GM19455 (cell line): ENCODE data around the gene TBCD.

ENCODE experiments used
- ATAC-seq: cut with Tn5 transposase; IDR thresholded peaks from one replicate; pipeline ENCODE4 v1.9.1; 2021; ENCODE audit not compliant: unreplicated experiment

TBCD gene

DNA sequence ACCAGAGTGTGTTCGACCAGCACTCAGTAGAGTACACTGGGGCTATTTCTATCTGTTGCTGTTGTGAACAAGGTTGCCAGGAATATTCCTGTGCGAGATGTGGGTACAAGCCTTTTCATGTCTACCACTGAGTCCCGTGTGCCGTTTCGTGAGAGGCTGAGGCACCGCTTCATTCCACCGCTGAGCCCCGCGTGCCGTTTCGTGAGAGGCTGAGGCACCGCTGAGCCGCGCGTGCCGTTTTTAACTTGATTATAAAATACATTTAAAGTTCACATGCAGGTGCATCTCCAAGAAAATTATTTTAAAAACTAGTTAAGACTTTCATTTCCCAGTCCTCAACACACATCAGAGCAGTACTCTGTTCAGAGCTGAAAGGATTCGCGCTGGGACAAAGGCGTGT lies 166.6 kb downstream of the TBCD start:
- ATAC-seq: no peak

DNA sequence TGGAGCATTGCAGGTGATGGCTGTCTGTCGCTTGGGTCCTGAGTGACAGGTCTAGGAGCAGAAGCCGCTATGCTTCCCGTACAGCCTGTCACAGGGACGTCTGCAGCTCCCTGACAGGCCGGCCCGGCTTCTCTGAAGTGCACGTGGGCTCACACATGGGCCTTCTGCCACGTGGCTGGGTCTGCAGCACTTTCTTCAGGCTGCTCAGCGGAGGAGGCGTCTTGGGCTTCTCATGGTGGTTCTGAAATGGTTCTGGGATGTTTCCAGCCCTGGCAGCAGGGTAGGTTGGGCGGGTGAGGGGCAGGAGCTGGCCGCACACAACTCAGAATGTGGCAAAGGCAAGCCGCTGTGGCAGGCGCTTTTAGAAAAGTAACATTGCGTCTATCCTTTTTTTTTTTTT lies 168.3 kb downstream of the TBCD start:
- ATAC-seq: no peak

DNA sequence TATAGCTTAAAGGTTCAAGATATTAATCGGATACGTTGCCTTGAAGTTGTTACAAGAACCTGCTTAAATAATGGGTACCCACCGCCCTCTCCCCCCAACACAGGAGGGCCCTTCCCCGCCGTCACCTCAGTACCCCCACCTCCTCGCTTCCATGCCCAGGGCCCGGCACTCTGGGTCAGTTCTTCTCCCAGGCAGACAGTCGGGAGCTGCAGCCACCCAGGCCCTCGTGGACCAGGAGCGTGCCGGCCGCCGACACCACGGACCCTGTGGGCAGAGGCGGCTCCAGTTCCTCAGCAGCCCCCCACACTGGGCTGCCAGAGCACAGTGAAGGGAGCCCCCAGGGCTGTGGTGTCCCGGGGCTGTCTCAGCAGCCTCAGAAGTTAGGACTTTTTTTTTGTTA lies 168.8 kb downstream of the TBCD start:
- no peak for ATAC-seq

DNA sequence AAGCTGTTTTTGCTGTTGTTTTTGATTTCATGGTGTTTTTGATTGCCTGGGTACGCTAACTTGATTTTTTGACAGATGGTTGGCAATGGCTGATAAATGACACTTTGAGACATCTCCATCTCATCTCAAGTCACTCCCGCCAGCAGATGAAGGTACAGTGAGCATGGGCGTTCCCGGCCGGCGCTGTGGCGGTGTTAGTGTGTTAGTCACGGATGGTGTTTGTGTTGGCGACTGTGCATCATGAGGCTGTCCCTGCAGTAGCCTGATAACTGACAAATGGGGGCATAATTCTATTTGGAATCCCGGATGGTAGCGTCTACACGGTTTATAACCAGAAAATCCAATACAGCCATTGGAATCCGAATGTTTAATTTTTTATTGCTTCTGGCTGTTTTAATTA lies 169.6 kb downstream of the TBCD start:
- ATAC-seq: no peak

DNA sequence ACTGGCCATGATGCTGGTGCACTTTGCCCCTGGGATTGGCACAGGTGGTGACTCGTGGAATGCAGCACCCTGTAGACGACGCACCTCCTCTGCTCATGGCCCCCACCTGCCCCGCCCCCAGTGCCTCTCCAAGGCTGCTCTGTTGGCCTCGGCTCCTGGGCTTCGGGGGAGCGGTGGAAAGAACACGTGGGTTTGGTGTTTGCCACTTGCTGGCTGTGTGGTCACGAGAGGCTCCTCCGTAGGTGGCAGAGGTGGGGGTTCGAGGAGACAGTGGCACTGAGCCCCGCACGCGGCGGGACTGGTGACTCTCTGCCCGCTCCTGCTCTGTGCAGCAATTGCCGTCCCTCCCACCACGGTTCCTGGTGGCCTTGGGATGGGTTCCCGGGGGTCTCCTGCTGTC lies 170.8 kb downstream of the TBCD start:
- ATAC-seq: no peak

DNA sequence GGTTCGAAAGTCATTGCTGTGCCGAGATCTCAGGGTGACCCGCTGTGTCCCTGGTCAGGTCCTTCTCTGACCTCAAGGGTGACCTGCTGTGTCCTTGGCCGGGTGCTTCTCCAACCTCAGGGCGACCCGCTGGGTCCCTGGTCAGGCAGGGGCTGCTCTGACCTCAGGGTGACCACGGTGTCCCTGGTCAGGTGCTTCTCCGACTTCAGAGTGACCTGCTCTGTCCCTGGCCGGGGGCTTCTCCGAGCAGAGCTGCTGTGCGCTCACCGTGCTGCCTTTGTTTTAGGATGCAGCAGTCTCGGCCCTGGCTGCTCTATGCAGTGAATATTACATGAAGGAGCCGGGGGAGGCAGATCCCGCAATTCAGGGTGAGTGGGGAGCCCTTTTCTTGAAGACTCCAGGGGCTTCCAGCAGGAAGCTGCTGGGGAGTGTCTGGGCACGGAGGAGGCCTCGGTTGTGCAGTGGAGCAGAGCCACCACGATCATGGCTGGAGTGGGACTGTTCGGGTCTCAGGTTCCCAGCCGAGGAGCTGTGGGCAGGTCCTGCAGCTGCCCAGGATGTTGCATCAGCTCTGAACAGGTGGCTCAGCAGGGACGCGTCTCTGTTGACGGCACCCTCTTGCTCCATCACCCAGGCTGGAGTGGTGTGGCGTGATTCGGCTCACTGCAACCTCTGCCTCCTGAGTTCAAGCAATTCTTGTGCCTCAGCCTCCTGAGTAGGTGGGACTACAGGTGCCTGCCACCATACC lies 171.7 kb downstream of the TBCD start:
- no peak for ATAC-seq

DNA sequence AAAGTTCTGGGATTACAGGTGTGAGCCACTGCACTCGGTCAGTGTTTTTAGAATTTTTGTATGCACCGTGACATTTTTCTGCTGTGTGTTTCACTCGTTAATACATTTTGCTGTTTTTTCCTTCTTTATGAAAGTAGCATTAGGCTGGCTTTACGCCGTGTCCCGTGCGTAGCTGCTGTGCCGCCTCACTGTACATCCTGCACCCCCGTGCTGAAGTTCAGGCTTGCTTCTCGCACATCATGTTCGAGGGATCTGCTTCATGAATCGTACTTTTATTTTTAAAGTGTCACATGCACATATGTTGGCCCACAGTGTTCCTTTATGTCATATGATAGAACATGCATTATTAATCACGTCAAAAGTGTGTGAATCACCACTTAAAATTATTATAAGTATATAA lies 172.3 kb downstream of the TBCD start:
- no peak for ATAC-seq

DNA sequence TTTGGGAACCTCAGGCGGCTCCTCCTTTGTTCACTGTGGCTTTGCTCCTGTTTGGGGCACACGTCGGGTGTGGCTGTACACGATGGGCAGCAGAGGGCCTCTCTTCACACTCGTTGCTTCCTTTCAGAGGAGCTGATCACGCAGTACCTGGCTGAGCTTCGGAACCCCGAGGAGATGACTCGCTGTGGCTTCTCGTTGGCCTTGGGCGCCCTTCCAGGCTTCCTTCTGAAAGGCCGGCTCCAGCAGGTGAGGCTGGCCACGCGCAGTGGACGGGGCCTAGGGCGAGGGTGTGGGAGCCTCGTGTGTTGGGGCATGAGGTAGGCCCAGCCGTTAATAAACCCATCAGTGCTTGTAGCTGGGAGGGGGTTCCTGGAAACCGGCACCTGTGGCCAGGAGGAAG lies 172.9 kb downstream of the TBCD start:
- ATAC-seq: no peak

DNA sequence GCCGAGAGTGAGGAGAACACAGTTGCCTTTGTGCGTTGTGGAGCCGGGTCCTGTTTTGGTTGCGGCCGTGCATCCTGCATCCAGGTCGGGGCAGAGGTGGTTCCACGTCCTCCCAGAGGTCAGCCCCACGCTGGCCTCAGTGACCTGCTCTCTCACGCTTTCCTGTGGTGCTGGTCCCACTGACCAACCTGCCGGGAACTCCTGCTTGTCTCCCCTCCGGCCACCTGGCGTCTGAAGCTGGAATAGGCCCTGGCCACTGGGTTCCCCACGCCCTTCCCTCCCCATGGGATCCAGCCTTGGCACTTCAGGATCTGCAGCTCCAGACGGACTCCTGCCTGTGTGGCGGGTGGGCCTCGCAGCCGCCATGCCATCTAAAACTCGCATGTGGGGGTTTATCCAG lies 173.5 kb downstream of the TBCD start:
- ATAC-seq: no peak

DNA sequence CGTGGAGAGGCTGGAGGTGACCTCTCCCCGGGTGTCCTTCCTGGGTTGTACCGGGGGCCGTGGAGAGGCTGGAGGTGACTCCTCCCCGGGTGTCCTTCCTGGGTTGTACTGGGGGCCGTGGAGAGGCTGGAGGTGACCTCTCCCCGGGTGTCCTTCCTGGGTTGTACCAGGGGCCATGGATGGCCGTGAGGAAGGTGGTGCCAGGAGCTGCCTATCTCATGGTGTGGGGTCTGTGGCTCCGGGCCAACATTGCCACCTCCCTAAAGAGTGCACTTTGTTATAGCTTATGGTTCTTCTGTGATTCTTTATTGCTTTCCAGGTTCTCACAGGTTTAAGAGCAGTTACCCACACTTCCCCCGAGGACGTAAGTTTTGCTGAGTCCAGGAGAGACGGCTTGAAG lies 174.2 kb downstream of the TBCD start:
- no peak for ATAC-seq

DNA sequence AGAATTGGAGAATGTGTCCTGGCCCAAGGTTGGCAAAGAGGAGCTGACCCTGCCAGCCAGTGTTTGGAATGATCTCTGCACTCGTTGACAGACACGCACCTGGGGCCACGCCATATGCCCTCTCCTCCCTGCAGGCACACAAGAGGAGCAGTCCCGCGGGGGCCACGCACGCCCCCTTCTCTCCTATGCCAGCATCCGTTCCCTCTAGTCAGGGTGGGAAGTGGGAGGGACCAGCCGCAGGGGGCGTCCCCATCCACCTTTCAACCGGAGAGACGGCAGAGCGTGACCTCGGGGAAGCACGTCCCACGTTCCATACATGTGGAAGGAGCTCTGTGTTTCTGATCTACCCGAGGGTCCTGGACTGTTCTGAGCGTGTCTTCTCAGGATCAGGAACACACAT lies 174.9 kb downstream of the TBCD start:
- no peak for ATAC-seq

DNA sequence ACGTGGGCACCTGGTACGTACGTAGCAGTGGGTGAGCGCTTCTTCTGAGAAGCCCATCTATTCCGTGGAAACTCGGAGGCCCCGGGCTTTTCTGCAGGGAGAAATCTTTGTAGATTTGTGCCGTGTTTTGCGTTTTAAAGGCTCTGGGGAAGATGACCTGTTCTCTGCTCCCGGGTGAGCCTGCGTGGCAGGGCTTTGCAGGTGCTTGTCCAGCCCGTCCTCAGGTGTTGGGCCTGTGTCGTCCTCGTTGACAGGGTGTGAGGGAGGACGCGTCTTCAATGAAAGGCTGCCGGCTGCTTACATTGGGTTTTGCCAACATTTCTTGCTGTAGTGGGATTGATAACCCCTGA lies 175.4 kb downstream of the TBCD start:
- no peak for ATAC-seq

DNA sequence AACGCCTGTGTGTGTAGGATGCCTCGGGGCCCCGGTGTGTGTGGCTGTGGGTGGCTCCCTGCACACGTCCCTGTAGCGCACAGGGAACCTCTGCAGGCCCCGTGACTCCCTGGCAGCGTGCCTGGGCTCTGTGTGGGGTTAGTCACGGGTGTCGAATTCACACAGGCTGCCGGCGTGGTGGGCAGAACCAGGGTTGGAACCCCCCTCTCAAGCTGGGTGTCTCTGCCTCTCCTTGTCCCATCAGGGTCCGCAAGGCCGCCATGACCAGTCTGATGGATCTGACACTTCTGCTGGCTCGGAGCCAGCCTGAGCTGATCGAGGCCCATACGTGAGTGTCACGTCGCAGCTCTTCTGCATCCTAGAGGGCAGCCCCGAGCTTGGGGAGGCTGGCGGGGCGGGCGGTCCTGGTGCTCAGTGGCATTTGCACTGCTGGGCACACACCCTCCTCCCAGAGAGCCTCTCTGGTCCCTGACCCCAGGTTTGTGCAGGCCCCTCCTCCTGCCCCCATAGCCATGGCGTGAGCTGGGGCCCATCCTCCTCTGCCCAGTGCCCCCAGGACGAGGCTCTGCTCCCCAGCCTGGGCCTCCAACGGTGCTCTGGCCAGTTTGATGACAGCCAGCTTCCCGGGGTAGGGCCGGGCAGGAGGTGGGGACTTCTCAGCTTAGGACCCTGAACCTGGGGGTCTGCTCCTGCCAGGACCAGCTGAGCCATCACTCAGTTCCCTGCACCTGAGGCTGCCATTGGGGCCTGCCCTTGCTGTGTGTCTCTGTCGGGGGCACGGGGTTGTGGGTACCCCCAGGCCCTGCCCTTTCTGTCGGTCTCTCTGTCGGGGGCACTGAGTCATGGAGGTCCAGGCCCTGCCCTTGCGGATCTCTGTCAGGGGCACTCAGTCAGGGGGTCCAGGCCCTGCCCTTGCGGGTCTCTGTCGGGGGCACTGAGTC lies 176.1 kb downstream of the TBCD start:
- no peak for ATAC-seq

DNA sequence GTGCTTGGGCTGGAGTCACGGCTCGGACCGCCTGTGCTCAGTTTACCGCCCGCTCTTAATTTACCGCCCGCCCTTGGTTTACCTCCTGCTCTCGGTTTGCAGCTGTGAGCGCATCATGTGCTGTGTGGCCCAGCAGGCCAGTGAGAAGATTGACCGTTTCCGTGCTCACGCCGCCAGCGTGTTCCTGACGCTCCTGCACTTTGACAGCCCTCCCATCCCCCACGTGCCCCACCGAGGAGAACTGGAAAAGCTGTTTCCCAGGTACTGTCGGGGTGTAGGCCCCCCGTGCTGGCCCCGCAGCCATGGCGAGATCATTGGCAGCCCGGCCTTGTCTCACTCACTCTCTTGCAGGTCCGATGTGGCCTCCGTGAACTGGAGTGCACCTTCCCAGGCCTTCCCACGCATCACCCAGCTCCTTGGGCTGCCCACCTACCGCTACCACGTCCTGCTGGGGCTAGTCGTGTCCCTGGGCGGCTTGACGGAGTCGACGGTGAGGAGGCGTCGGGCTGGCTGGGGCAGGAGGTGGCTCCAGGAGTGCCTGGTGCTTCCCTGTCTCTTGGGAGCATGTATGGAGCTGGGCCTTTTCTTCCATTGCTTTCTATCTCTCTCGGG lies 177.3 kb downstream of the TBCD start:
- ATAC-seq: no peak

DNA sequence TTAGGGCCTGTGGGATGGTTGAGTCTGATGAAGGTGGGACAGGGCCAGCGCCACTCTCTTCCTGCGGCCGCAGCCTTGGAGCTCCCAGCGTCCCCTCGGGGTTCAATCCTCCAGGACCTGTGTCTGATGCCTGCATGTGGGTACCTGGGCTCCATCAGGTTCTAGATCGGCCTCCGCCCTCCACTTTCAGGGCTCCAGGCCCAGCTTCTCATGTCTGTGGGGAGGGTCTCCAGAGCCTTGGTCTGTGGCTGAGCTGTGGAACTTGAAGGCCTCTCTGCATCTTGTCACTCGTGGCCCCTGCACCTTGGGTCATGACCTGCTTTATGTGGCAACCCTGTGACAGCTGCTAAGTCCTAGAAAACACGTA lies 177.8 kb downstream of the TBCD start:
- ATAC-seq: no peak

DNA sequence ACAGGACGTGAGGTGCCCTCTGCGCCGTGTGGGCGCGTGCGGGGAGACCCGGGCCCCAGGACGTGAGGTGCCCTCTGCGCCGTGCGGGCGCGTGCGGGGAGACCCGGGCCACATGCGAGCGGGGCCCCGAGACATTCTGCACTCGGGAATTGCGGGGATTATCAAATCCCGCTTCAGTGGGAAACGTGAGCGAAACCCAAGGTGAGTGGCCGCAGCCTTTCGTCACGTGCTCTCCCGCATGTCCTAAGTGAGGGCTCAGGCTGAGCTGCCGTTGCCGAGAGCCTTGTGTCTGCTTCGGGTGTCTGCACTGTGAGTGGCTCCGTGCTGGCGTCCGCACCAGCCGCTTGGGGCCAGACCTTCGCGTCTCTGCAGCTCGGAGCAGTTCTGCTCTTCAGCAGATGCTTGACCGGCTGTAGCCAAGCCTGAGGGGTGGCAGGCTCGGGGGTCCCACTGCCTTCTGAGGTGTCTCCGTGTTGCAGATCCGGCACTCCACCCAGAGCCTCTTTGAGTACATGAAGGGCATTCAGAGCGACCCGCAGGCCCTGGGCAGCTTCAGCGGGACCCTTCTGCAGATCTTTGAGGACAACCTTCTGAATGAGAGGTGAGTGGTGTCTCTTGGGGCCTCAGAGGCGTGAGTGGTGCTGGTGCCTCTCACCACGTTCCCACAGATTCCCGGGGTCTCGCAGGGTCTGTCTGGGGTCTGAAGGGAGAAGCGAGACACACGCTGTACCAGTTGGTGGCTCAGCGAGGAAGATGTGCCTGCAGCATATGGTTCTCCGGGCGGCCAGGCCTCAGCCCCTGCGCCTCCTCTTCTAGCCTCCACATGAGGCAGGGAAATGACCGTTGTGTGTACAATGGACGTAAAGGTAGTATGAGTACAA lies 178.4 kb downstream of the TBCD start:
- no peak for ATAC-seq

DNA sequence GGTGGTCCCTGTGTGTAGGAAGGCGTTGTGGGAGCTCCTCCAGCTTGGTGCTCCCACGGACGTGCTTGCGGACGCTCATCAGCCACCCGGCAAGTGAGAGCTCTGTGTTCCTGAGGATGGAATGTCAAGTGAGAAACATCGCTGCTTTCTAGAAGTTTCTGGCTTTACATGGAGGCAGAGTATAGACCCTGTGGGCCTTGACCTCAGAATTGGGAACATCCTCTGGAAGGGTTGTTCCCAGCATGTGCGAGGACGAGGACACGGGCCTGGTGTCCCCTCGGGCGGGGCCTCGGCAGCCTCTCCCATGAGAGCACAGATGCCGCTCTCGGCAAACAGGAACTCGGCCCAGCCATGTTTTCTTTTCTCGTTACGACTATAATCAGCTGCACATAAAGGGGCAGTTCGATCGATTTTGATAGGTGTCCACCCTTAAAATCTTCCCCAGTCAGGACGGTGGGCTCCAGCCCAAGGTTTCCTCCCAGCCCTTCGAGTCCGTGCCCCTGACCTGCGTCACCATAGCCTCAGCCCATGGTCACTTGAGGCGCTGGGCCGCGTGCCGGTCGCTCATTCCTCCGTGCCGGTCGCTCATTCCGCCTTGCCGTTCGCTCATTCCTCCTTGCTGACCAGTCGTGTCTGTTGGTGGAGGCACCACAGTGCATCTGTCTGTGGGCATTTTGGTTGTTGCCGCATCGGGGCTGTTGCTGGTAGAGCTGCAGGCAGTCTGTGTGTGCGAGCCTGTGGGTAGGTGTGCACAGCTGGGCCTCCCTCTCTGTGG lies 179.2 kb downstream of the TBCD start:
- no peak for ATAC-seq

DNA sequence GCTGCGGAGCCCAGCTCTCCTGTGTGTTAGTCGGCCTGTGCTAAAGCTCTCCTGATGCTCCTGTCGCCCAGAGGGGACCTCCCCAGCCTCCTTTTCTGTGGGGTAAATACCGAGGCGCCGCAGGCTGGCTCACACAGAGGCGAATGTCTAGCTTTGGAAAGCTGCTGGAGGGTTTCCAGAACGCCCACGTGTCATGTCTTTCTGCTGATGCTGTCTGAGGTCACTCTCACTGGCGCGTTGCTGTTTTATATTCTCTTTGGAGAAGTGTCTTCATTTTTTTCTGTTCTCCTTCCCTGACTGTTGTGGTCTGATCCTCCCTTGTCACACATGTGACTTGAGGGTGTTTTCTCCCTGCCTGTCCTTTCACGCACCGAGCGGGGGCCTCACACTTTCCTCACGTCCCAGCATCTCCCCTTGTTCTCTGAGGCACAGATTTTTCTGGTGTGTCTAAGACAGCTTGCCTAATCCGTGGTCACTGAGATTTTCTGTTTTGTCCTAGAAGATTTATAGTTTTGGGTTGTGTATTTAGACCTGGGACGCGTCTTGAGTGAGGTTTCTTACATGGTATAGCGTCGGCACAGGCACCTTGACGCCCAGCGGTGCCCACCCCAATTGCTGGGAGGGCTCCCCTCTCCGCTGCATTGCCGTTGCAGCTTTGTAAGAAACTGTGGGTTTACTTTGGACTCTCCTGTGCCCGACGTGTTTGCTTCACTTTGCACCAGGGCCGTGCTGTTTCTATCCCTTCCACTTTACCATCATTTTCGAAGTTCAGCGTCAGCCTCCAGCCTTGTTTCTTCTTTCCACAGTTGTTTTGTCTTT lies 180.0 kb downstream of the TBCD start:
- ATAC-seq: no peak

DNA sequence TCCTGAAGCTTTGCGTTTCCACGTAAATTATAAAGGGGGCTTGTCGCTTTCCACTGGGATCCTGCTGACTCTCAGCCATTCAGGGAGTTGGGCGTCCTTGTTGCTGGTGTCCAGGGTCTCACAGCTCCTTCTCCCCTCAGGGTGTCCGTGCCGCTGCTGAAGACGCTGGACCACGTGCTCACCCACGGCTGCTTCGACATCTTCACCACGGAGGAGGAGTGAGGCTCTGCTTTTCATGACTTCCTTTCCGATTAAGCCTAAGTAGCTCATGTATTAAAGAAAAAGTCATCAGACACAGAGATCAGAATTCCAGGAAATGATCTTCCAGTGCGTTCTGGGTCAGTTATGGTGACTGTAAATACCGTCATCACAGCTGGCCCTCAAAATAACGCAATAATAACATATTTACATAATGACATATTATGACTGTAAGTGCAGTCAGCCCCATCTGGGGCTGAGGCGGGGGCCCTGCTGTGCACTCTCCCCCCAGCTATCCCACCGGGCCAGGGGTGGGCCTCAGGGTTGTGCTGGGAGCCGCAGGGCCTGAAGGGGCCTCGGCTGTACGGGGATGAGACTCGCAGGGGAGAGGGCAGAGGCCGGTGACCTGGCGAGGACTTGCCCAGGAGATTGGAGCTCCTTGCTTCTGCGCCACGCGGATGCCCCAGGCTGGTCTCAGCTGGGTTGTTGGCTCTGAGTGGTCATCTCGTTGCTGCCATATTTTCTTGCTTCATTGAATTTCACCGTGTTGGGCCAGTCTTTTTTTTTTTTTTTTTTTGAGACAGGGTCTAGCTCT lies 180.8 kb downstream of the TBCD start:
- no peak for ATAC-seq
